DOHH2 (cell line): ENCODE measurements around the gene MUTYH.

Experiments used
- H3F3A ChIP-seq: fragments of 200-600 bp; sonication (generic), shearing (Covaris generic); 2 replicates; pipeline ENCODE4 v1.6.0; 2016; ENCODE audit warnings: antibody characterized with exemption, mild to moderate bottlenecking; ENCODE audit not compliant: control insufficient read depth, insufficient read depth
- H3K27ac ChIP-seq: fragments of 200-600 bp; sonication (generic); 2 replicates; pipeline ENCODE4 v1.5.1; 2014; ENCODE audit warnings: low read depth, mild to moderate bottlenecking, low read length, moderate library complexity
- H3K27me3 ChIP-seq: fragments of 200-600 bp; sonication (generic); 2 replicates; pipeline ENCODE4 v1.6.1; 2014; ENCODE audit warnings: mild to moderate bottlenecking, low read length, mixed read lengths; ENCODE audit not compliant: control insufficient read depth
- H3K36me3 ChIP-seq: fragments of 200-600 bp; sonication (generic); 2 replicates; pipeline ENCODE4 v1.6.1; 2014; ENCODE audit warnings: mild to moderate bottlenecking, low read length, moderate library complexity, mixed read lengths; ENCODE audit not compliant: control insufficient read depth
- H3K4me1 ChIP-seq: fragments of 200-600 bp; sonication (generic); 2 replicates; pipeline ENCODE4 v1.6.1; 2014; ENCODE audit warnings: mild to moderate bottlenecking, low read length, mixed read lengths; ENCODE audit not compliant: control insufficient read depth
- H3K4me2 ChIP-seq: fragments of 200-600 bp; sonication (generic); 2 replicates; pipeline ENCODE4 v1.6.0; 2014; ENCODE audit warnings: mild to moderate bottlenecking, low read length, moderate library complexity
- H3K4me3 ChIP-seq: fragments of 200-600 bp; sonication (generic); 2 replicates; pipeline ENCODE4 v1.5.1; 2014; ENCODE audit warnings: mild to moderate bottlenecking, low read length, mixed read lengths
- H3K79me2 ChIP-seq: fragments of 200-600 bp; sonication (generic); 2 replicates; pipeline ENCODE4 v1.6.1; 2014; ENCODE audit warnings: mild to moderate bottlenecking, low read length, mixed read lengths; ENCODE audit not compliant: control insufficient read depth
- H3K9me2 ChIP-seq: fragments of 200-600 bp; sonication (generic); replicated peaks from 2 replicates; pipeline ENCODE4 v1.6.1; 2014; ENCODE audit warnings: mild to moderate bottlenecking, low read length, mixed read lengths; ENCODE audit not compliant: control insufficient read depth
- H3K9me3 ChIP-seq: fragments of 200-600 bp; sonication (generic); 2 replicates; pipeline ENCODE4 v1.6.1; 2014; ENCODE audit warnings: antibody characterized with exemption, low read length, mixed read lengths; ENCODE audit not compliant: control insufficient read depth, insufficient read depth
- H4K20me1 ChIP-seq: fragments of 200-600 bp; sonication (generic); 2 replicates; pipeline ENCODE4 v1.6.0; 2014; ENCODE audit warnings: low read depth, mild to moderate bottlenecking, antibody characterized with exemption, low read length, moderate library complexity; ENCODE audit not compliant: control insufficient read depth, insufficient read depth
- CTCF ChIP-seq: fragments of 200-600 bp; sonication (generic); IDR thresholded peaks from one replicate; pipeline ENCODE4 v1.5.1; 2014; ENCODE audit warnings: antibody characterized with exemption, mild to moderate bottlenecking, low read depth, low read length; ENCODE audit not compliant: poor library complexity, severe bottlenecking
- EZH2phosphoT487 ChIP-seq: fragments of 200-600 bp; sonication (generic); IDR thresholded peaks from 2 replicates; pipeline ENCODE4 v1.6.1; 2017; ENCODE audit warnings: borderline replicate concordance, mild to moderate bottlenecking, antibody characterized with exemption, low read length, moderate library complexity, mixed read lengths

The MUTYH gene

GRCh38 chr1:45326627-45327623, 13.3 kb downstream of the MUTYH start, which contains the start of gene HPDL:
TSS of gene HPDL (plus strand) at chr1:45326895. CDS start at chr1:45327149, 254 bp downstream.
- Histone ChIP-seq H3K4me1 (peaks cover 34% of the 10 kb centered on the region), H4K20me1 (no peaks in the 10 kb centered on the region), H3K4me2 (peak within 1 kb of the TSS; percentile 89), H3K36me3 (peaks cover 27% of the 10 kb centered on the region), H3K9me2 (no peaks in the 10 kb centered on the region), H3K9me3 (no peaks in the 10 kb centered on the region), H3K79me2 (peaks cover 30% of the 10 kb centered on the region), H3K27ac (peak within 1 kb of the TSS; percentile 36), H3F3A (peaks cover 10% of the 10 kb centered on the region), H3K4me3 (peak within 1 kb of the TSS; percentile 78), H3K27me3 (no peaks in the 10 kb centered on the region)
- no peak for TF ChIP-seq EZH2phosphoT487
- TF ChIP-seq CTCF: peak; percentile 13

GRCh38 chr1:45325851-45326506, 14.3 kb downstream of the MUTYH start:
- H3K4me1 ChIP-seq: peaks cover 34% of the 10 kb centered on the region
- no peaks in the 10 kb centered on the region for H3K9me2 ChIP-seq
- H3K4me2 ChIP-seq: peak overlapping the region; percentile 89
- no peaks in the 10 kb centered on the region for H4K20me1 ChIP-seq
- no peaks in the 10 kb centered on the region for H3K9me3 ChIP-seq
- H3K79me2 ChIP-seq: peaks cover 30% of the 10 kb centered on the region
- H3K36me3 ChIP-seq: peaks cover 25% of the 10 kb centered on the region
- no peak for TF ChIP-seq EZH2phosphoT487
- no peak for TF ChIP-seq CTCF
- H3K27me3 ChIP-seq: no peaks in the 10 kb centered on the region
- H3K4me3 ChIP-seq: peak overlapping the region; percentile 78
- peaks cover 10% of the 10 kb centered on the region for H3F3A ChIP-seq
- peak overlapping the region; percentile 36; the same call in 1 of the 2 replicates for H3K27ac ChIP-seq

GRCh38 chr1:45322486-45323040, 17.7 kb downstream of the MUTYH start:
- H3K79me2 ChIP-seq: peaks cover 14% of the 10 kb centered on the region
- no peaks in the 10 kb centered on the region for H3K9me3 ChIP-seq
- H3K4me3 ChIP-seq: no peak overlapping the region
- H3K4me1 ChIP-seq: peaks cover 19% of the 10 kb centered on the region
- no peak overlapping the region for H3K27ac ChIP-seq
- H3F3A ChIP-seq: no peaks in the 10 kb centered on the region
- H3K9me2 ChIP-seq: no peaks in the 10 kb centered on the region
- H3K4me2 ChIP-seq: no peak overlapping the region
- H4K20me1 ChIP-seq: no peaks in the 10 kb centered on the region
- H3K27me3 ChIP-seq: no peaks in the 10 kb centered on the region
- TF ChIP-seq EZH2phosphoT487 (no peak), CTCF (no peak)
- H3K36me3 ChIP-seq: peaks cover 6% of the 10 kb centered on the region; the same call in 1 of the 2 replicates
